HL-60 (cell line): Measurements from ENCODE around the gene DDX18.
A peak's percentile ranks its signal among the peaks of the same experiment; 100 is the strongest.

Experiments
- DNase-seq, 2 experiments: peaks; one replicate each; pipeline ENCODE4 v3.0.0-alpha.2; 2010 to 2020; ENCODE audit warnings: low read depth in 1 of 2, low spot score in 1 of 2
- H3K27ac ChIP-seq: fragments of 250-450 bp; sonication (Bioruptor Pico); replicated peaks from 2 replicates; pipeline ENCODE4 v1.5.1; 2020; ENCODE audit warnings: mild to moderate bottlenecking, moderate library complexity
- H3K27me3 ChIP-seq: fragments of 250-450 bp; sonication (Bioruptor Pico); 2 replicates; pipeline ENCODE4 v1.5.1; 2021; ENCODE audit warnings: mild to moderate bottlenecking, moderate library complexity; ENCODE audit not compliant: insufficient read depth, poor library complexity, severe bottlenecking
- H3K4me3 ChIP-seq: replicated peaks from 2 replicates; pipeline ENCODE4 v1.5.1; 2011; ENCODE audit warnings: mild to moderate bottlenecking, control low read depth, low read length; ENCODE audit not compliant: insufficient read depth
- CTCF ChIP-seq: IDR thresholded peaks from one replicate; pipeline ENCODE4 v1.5.1; 2011; ENCODE audit warnings: low read length, control low read depth, inconsistent platforms; ENCODE audit not compliant: insufficient read depth
- GABPA ChIP-seq: IDR thresholded peaks from 2 replicates; pipeline ENCODE4 v1.6.1; 2012; ENCODE audit warnings: low read depth
- POLR2AphosphoS5 ChIP-seq: IDR thresholded peaks from 2 replicates; pipeline ENCODE4 v1.6.1; 2012; ENCODE audit warnings: low read depth
- REST ChIP-seq: IDR thresholded peaks from 2 replicates; pipeline ENCODE4 v1.6.1; 2012; ENCODE audit warnings: low read depth; ENCODE audit not compliant: insufficient replicate concordance
- SPI1 ChIP-seq: IDR thresholded peaks from 2 replicates; pipeline ENCODE4 v1.6.1; 2012; ENCODE audit warnings: low read depth, mild to moderate bottlenecking, borderline replicate concordance

DDX18 gene

GRCh38 chr2:117834992-117835391 lies 20.5 kb downstream of the DDX18 start:
- Histone ChIP-seq H3K27ac (no peak overlapping the region), H3K4me3 (no peak overlapping the region), H3K27me3 (no peaks in the 10 kb centered on the region)
- no peak for DNase-seq
- TF ChIP-seq SPI1: no peak
- peak; percentile 56 for TF ChIP-seq REST

GRCh38 chr2:117835990-117836760 lies 21.7 kb downstream of the DDX18 start:
- Histone ChIP-seq H3K27ac (no peak overlapping the region), H3K4me3 (no peak overlapping the region), H3K27me3 (no peaks in the 10 kb centered on the region)
- DNase-seq: peak in 1 of 2 experiments; percentile 69
- TF ChIP-seq CTCF (peak; percentile 47), REST (no peak), POLR2AphosphoS5 (no peak), GABPA (no peak)

- Histone ChIP-seq H3K27ac (no peak overlapping the region), H3K27me3 (peaks cover 14% of the 10 kb centered on the region), H3K4me3 (no peak overlapping the region)
- no peak for TF ChIP-seq CTCF
- TF ChIP-seq GABPA: no peak
- no peak for TF ChIP-seq REST
- TF ChIP-seq SPI1: no peak
- no peak for TF ChIP-seq POLR2AphosphoS5
- DNase-seq: no peak
Measured at GRCh38 chr2:117845304-117845703, 30.8 kb downstream of the DDX18 start.
